ENCODE results near the gene CLTB.

Gene CLTB

DNA sequence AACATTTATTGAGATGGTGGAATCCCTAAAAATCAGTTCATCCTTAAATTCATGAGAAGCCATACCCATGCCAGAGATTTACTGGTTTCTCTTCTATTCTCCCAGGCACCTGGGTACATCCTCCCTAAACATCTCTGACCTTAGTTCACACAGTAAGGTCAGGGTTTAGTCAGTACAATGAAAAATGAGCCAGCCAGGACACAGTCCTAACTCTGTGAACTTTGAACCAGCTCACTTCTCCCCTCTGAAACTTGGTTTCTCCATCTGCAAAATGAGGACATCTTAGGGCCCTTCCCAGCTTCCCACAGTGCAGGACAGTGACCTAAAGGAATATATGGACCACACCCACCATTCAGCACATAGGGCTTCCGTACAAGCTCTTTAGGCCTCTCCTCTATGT, 29.8 kb downstream of the CLTB start:
- TF ChIP-seq, protein P1, sequence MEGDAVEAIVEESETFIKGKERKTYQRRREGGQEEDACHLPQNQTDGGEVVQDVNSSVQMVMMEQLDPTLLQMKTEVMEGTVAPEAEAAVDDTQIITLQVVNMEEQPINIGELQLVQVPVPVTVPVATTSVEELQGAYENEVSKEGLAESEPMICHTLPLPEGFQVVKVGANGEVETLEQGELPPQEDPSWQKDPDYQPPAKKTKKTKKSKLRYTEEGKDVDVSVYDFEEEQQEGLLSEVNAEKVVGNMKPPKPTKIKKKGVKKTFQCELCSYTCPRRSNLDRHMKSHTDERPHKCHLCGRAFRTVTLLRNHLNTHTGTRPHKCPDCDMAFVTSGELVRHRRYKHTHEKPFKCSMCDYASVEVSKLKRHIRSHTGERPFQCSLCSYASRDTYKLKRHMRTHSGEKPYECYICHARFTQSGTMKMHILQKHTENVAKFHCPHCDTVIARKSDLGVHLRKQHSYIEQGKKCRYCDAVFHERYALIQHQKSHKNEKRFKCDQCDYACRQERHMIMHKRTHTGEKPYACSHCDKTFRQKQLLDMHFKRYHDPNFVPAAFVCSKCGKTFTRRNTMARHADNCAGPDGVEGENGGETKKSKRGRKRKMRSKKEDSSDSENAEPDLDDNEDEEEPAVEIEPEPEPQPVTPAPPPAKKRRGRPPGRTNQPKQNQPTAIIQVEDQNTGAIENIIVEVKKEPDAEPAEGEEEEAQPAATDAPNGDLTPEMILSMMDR (IDR thresholded peaks at IDR 0.05; ENCODE audit: low read depth, low read length): no peak
- no peak overlapping the region for H3K4me3 ChIP-seq (ENCODE audit: low read depth, low read length)

DNA sequence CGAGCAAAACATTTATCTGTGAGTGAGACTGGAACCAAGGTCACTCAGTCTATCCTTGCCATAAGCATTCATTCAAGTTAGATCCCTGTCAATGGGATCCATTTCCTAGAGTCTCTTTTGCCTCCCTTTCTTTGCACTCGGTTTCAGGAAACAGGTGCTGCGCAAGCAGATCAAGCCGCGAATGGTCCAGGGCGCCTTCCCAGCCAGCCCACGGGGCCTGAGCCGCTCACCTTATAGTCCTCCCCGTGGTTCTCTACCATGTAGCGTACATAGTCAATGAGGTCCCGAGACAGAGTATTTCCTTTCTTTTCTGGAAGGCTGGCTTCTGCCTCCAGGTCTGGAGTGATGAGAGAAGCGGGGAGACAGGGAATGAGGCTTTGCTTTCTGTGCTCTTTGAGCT, 31.3 kb downstream of the CLTB start:
- no peak overlapping the region for H3K4me3 ChIP-seq (ENCODE audit: low read depth, low read length)
- TF ChIP-seq, protein P1 (IDR thresholded peaks at IDR 0.05; ENCODE audit: low read depth, low read length): no peak

DNA sequence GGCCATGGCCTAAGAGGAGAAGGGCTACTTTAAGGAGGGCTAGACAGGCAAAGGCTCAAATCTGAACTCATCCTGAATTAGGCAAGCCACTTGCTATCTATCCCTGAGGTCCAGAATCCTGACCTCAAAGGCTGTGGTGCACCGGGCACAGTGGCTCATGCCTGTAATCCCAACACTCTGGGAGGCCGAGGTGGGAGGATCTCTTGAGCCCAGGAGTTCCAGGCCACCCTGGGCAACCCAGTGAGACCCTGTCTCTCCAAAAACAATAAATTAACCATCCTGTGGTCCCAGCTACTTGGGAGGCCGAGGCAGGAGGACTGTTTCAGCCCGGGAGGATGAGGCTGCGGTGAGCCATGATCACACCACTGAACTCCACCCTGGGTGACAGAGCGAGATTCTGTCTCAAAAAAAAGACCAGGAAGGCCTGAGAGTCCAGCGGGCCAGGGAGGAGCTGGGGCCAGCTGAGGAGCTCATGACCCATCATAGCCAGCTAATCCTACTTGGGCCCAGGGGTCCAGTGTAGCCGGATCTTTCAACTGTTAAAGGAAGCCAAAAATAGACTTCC, 31.9 kb downstream of the CLTB start:
- TF ChIP-seq, protein P1 (IDR thresholded peaks at IDR 0.05; ENCODE audit: low read depth, low read length): no peak
- no peak overlapping the region for H3K4me3 ChIP-seq (ENCODE audit: low read depth, low read length)

DNA sequence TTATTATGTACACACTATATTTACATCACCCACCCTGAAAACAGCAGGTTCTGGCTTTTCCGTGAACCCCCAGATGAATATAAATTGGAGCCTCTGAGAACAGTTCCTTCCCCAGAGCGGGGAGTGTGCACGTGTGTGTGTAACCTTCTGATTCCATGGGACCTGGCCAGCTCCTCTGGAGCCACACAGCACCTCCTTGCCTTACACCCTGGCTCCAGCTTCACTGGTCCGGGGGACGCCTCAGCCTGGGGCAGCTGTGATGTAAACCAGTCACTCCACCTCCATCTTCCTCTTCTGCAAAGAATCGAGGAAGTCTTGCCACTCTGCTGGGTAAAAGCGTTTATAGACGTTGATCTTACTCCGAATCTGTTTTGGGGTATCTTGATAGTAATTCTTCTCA, 32.4 kb downstream of the CLTB start:
- TF ChIP-seq, protein P1 (IDR thresholded peaks at IDR 0.05; ENCODE audit: low read depth, low read length): no peak
- H3K4me3 ChIP-seq (ENCODE audit: low read depth, low read length): no peak overlapping the region

DNA sequence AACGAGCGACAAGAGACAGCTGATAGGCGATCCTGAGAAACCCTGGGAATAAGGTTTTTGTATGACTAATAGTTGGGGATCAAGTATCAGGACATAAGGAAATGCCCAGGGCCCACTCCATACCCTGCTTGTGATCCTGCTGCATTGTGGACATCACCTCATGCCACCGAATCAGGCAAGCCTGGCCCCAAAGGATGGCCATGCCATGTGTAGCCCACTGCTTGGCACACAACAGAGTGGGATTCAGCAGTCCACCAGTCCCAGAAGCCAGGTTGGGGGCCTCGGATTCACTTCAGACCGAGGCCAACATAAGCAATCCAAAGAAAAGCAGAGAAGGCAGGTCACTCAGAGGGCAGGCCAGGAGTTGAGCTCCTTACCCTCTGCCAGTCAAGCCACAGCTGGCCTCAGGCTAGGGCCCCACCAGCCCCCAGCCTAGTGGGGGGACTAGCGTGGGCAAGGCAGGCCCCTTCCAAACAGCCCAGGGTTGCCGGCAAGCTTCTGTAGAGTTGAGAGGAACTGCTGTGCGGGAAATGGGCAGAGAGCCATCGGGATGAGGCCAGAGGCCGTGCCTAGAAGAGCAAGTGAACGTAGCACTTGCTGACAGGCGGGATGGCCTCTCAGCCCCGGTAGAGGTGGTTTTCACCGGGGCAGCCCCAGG, 33.0 kb downstream of the CLTB start:
- TF ChIP-seq, protein P1 (IDR thresholded peaks at IDR 0.05; ENCODE audit: low read depth, low read length): no peak
- H3K4me3 ChIP-seq (ENCODE audit: low read depth, low read length): no peak overlapping the region

DNA sequence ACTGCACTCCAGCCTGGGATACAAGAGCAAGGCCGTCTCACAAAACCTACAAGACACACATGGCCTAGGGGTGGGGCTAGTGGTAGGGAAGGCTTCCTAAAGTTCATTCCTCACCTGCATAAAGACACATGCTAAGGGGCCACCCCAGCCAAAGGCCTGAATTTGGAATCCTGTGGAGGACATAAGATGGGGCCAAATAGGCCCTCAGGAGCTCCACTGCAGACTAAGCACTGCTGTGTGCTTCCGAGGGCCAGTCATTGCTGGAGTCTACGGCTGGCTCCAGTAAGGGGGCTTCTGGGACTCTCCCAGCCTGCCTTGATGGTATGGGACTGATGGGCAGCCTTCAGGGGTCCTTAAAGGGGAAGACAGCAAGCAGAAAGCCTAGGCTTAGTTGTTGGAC, 33.6 kb downstream of the CLTB start:
- H3K4me3 ChIP-seq (ENCODE audit: low read depth, low read length): no peak overlapping the region
- TF ChIP-seq, protein P1 (IDR thresholded peaks at IDR 0.05; ENCODE audit: low read depth, low read length): no peak

DNA sequence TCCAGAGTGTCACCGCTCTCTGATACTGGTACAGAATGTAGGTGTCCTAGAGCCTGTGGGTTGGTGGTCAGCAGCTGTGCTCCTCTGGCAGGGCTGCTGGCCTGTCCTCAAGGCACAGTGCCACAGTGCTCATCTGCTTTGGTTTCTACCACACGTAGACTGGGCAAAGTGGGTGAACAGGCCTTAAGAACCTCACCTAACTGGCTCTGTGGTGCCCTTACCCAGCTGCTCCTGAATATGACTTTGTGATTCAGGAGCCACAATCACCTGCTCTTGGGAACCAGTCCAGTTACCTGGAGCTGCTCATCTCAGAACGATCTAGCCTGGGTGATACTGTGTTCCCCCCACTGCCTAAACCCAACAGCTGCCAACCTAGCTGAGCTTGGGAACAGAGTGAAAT, 34.4 kb downstream of the CLTB start:
- H3K4me3 ChIP-seq (ENCODE audit: low read depth, low read length): no peak overlapping the region
- TF ChIP-seq, protein P1 (IDR thresholded peaks at IDR 0.05; ENCODE audit: low read depth, low read length): no peak

Measured in WI38 (cell line).